Inferior parietal cortex (tissue), 1 donor: ENCODE measurements around the gene ZBTB4.
"Not testable (repeated sequence)": the region's sequence is repeated elsewhere in the genome, so short reads cannot be mapped to it uniquely, and the experiment has no call there.

Experiments used
- DNase-seq: peaks from one replicate; pipeline ENCODE4 v3.0.0-alpha.2; 2016; ENCODE audit errors: extremely low spot score

Gene ZBTB4

DNA sequence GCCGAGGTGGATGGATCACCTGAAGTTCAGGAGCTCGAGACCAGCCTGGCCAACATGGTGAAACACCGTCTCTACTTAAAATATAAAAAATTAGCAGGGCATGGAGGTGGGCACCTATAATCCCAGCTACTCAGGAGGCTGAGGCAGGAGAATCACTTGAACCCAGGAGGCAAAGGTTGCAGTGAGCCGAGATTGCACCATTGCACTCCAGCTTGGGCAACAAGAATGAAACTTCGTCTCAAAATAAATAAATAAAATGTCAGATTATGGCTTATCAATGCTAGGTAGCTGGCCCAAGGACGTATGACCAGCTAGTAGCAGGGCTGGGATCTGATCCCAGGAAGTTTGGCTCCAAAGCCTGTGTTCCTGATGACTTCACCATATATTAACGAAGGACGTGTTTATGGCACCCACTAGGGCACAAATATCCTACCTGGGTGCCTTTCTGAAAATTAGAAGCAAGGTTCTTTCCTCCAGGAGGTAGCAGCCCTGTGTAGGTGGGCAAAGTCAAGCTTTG lies 8.9 kb downstream of the ZBTB4 start:
- not testable (repeated sequence) for DNase-seq

DNA sequence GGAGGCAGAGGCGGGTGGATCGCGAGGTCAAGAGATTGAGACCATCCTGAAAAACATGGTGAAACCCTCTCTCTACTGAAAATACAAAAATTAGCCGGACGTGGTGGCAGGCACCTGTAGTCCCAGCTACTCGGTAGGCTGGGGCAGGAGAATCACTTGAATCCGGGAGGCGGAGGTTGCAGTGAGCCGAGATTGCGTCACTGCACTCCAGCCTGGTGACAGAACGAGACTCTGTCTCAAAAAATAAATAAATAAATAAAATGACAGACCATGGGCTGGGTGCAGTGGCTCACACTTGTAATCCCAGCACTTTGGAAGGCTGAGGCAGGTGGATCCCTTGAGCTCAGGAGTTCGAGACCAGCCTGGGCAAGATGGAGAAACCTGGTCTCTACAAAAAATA lies 9.6 kb downstream of the ZBTB4 start:
- DNase-seq = not testable (repeated sequence)

GRCh38 chr17:7468804-7469389 lies 10.5 kb downstream of the ZBTB4 start:
- DNase-seq = no peak

DNA sequence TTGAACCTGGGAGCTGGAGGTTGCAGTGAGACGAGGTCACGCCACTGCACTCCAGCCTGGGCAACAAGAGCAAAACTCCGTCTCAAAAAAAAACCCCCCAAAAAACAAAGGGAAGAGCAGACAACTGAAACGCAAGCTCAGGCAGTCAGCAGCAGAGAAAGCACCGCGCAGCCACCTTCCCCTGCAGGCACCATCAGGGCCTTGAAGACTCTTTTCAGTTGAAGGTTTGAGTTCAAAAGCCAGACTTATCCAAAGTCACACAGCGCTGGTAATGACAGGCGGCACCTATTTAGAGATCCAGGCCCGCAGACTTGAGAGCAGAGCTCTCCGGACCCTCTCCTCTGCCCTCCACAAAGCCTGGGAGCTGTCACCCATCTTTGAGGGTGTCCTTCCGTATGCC lies 11.1 kb downstream of the ZBTB4 start:
- DNase-seq = no peak

- no peak for DNase-seq
Measured at GRCh38 chr17:7467498-7467897, 11.9 kb downstream of the ZBTB4 start.

- peak; percentile 43 for DNase-seq
Measured at GRCh38 chr17:7466639-7467341, 12.6 kb downstream of the ZBTB4 start.

DNA sequence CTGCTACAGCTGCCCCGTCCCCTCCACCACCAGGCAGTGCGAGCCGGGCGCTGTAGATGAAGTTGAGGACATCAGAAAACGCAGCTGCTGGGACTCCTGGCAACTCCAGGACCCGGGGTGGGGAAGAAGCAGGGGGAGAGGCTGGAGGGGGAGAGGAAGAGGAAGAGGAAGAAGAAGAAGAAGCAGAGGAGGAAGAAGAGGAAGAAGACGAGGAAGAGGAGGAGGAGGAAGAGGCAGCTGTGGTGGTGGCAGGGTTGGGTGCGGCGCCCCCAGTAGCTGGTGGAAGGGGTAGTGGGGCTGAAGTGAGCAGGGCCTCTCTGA lies 13.2 kb downstream of the ZBTB4 start:
- no peak for DNase-seq

DNA sequence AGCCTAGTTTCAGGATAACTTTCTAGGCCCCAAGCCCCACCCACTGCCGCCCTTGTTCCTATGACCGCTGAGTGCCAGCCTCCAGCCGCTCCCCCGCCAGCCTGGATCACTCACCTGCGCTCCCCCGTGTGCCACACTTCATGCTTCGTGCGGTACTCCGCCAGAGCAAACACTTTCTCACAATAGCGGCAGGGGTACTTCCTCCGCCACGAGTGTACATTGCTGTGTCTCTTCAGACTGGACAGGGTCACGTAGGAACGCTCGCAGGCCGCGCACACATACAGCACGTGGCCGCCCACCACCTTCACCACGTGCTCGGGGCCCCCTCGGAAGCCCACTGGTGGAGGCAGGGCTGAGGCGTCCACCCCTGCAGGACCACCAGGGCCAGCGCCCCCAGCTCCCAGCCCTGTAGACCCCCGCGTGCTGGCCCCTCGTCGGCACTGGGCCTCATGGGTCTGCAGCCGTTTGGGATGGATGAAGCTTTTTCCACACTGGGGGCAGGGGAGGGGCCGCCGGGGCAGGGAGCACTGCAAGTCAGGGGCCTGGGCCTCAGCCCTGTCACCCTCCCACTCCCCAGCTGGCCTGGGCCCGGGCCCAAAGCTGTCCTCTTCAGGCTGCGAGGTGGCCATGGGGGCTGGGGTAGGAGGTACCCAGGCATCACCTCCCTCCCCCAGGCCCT lies 13.7 kb downstream of the ZBTB4 start:
- DNase-seq = no peak

DNA sequence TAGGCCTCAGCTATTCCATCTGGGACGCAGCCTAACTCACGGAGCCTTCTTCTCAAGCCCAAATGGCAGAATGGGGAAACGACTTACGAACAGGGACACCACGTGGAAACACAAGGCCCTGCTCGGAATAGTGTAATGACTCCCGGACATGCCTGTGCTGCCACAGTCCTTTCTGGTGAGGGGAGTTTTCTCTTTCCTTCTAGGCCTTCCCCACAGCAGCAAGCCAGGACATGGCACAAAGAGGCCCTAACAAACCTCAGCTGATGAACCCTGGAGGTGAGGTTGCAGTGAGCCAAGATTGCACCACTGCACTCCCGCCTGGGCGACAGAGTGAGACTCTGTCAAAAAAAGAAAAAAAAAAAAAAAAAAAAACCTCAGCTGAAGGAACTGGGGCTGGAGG lies 15.3 kb downstream of the ZBTB4 start:
- no peak for DNase-seq

- DNase-seq = no peak
Measured at GRCh38 chr17:7463372-7463846, 16.0 kb downstream of the ZBTB4 start.

- DNase-seq = no peak
Measured at GRCh38 chr17:7462474-7463371, 16.7 kb downstream of the ZBTB4 start.

DNA sequence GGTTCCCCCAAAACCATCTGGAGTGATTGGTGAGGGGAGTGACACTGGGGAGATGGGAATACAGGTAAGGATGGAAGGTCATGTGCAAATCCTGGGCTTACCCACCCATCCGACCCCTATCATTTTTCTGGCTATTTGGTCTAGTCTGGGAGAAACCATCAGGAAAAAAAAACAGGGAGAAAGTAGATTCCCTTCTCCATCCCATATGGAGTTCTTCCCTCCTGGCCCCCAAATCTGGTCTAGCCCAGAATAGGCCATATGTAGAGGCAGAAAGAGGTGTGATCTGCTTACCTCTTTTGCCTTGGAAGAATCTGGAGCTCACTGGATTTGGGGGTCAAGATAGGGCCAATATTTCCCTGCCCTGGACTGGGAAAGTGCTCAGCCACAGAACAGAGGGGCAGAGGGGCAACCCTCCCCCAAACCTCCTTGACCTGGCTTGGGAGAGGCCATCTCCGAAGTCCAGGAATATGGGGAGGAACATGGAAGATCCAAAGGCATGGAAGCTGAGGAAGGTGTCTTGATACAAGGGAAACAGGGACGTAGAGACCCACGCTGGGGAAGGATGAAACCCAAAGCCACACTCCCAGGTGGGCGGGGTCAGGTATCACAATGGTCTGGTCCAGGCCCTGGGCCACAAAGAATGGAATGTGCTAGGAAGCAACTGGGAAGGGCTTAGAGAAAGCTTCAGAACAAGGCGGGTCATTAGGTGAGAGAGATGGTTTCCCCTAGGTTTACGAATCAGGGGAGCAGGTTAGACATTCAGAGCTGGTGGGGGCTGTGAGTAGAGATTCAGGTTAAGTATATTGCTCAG lies 18.4 kb downstream of the ZBTB4 start:
- no peak for DNase-seq

GRCh38 chr17:7459961-7460545 lies 19.4 kb downstream of the ZBTB4 start:
- no peak for DNase-seq

DNA sequence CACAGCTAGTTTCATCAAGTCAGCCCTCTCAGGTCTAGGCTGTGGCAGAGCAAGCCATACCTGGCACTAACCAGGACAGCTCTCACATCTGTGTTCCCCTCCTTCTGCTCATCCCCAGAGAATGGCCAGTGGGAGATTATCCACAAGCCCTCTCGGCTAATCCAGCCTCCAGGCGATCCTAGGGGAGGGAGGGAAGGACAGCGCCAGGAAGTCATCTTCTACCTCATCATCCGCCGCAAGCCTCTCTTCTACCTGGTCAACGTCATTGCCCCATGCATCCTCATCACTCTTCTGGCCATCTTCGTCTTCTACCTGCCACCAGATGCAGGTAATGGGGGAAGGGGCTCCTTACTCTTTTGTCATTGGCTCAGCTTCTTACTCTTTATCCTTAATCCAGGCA lies 31.0 kb downstream of the ZBTB4 start:
- DNase-seq = no peak

- DNase-seq = no peak
Measured at GRCh38 chr17:7445619-7445968, 33.8 kb downstream of the ZBTB4 start.

DNA sequence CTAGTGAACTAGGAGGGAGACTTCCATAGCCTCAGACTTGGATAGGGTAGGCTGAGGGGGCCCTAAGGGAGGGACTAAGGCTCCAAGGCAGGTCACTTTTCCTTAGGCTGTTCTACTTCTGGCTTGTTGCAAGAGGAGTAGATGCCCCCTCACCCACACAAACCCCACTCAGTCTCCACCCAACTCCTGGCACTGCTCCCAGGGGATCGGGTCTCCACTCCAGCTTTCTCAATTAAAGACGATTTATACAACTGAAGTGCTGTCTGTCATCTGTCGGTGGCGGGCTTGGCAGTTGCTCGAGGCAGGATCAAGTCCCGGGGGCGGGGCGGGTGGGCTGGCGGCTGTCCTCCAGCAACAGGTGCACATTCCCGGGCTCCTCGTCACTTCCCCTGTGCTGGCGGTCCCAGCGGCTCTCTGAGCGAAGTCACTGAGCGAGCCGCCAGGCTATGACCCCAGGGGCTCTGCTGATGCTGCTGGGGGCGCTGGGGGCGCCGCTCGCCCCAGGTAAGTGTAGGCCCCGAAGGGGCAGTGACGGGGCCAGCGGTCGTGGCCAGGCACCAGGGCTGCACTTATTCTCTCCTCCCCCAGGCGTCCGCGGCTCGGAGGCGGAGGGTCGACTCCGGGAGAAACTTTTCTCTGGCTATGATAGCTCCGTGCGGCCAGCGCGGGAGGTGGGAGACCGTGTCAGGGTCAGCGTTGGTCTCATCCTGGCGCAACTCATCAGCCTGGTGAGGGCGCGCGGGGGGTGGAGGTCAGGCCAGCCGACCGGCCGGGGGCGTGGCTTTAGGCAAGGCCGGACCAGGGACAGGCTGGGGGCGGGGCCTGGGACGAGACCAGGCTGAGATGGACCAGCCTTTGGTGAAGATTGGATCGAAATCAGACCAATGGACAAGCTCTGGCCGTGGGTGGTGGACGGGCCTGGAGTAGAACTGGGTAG lies 34.5 kb downstream of the ZBTB4 start, which contains the start of gene CHRNB1:
Gene CHRNB1, plus strand, starts transcription at position 380 of the 937 bp plus-strand sequence. Its CDS starts 67 bp downstream, at position 447.
- peak; percentile 57 for DNase-seq

DNA sequence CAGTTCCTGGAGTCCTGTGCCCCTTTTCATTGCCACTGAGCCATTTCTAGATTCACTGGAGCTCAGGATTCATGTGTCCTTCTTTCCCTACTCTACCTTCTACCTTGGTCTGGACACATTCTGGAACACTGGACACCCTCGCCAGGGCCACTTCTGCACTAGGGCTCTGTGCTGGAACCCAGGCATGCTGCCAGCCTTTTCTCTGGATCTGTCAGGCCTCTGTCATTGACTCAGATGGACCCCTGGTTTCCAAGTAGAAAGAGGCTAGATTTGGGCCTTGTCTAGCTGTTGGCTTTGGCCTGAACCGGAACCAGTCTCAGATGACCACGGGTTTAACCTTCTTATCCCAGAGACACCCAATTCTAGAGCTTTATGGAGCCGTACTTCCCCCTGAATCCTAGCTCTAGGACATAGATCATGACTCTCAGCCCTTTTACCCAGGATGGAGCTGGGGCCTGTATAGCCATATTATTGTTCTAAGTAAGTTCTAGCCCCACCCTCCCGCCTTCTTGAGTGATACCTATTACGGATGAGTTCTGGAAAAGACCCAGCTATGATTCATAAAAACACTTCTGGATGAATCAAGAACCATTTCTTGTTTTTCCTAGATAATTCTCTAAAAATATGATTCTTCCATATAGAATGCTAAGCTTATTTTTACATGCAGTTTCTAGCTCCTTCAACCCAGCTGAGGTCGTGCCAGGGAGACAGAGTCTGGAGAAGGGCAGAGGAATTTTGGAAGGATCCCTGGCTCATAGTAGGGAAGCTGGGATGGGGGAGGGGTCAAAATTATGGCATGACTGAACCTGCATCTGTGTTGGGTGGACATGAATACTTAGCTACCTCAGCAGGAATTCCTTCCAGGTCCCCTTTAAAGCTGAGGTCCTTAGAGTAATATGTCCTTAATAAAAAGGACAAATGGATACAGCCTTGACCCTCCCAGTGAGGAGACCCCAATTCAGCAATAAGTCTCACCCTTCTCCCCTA lies 35.6 kb downstream of the ZBTB4 start:
- no peak for DNase-seq

- no peak for DNase-seq
Measured at GRCh38 chr17:7442142-7442541, 37.3 kb downstream of the ZBTB4 start.
